Body of pancreas (tissue), 4 donors: ENCODE results near the gene SOX13.

Experiments
- CTCF ChIP-seq, 7 experiments: fragments of 450-650 bp in 4 of 7; fragments of 200-600 bp in 3 of 7; sonication (generic) in 3 of 7; IDR thresholded peaks; one replicate each; pipeline ENCODE4 v1.5.1; 2016 to 2019; ENCODE audit warnings: antibody characterized with exemption in 7 of 7
- POLR2A ChIP-seq, 3 donors: fragments of 450-650 bp; IDR thresholded peaks; one replicate each; pipeline ENCODE4 v1.6.1; 2016; ENCODE audit warnings: antibody characterized with exemption in 3 of 3, mild to moderate bottlenecking in 2 of 3

DNA sequence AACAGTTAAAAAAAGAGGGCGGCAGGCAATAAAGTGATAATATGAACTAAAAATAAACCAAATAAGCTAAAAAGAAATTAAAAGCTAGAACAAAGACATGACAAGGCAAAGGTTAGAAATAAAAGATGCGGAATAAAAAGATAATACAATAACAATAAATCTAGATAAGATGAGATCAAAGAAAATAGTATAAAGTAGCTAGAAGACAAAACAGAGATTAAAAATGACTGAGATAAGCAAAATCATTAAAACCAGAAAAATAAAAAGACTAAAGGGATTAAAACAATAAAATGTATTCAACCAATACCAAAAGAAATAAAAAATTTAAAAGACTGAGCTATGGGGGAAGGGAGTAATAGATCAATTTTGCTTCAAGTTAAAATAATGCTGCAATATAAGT lies 10.8 kb upstream of the SOX13 start:
- TF ChIP-seq CTCF (IDR thresholded peaks at IDR 0.05): no peak
- no peak for TF ChIP-seq POLR2A (IDR thresholded peaks at IDR 0.05)
